Femur (tissue), 1 donor: ENCODE results near the gene RPL12.

Experiments
- DNase-seq: peaks from one replicate; pipeline ENCODE4 v3.0.0-alpha.2; 2017

Gene RPL12

GRCh38 chr9:127402401-127403090 lies 48.7 kb downstream of the RPL12 start:
- no peak for DNase-seq

GRCh38 chr9:127399736-127400269 lies 51.4 kb downstream of the RPL12 start:
- no peak for DNase-seq

GRCh38 chr9:127398715-127399400 lies 52.3 kb downstream of the RPL12 start:
- DNase-seq, result no peak

GRCh38 chr9:127398275-127398647 lies 52.9 kb downstream of the RPL12 start:
- DNase-seq, result no peak
